ENCODE measurements around the gene POLE.

Gene POLE

GRCh38 chr12:132575661-132576060 lies 111.5 kb downstream of the POLE start:
- no peak for TF ChIP-seq CTCF (IDR thresholded peaks at IDR 0.05)

- TF ChIP-seq CTCF (IDR thresholded peaks at IDR 0.05), result no peak
Measured at GRCh38 chr12:132574271-132574996, 112.7 kb downstream of the POLE start.

All from LNCAP (cell line).